OCI-LY1 (cell line): Measurements from ENCODE around the gene YIF1A.
"Not testable (repeated sequence)": the region's sequence is repeated elsewhere in the genome, so short reads cannot be mapped to it uniquely, and the experiment has no call there.

ENCODE experiments used
- H2AFZ ChIP-seq: fragments of 200-600 bp; sonication (generic), shearing (Covaris generic); 2 replicates; pipeline ENCODE4 v1.6.0; 2014; ENCODE audit warnings: antibody characterized with exemption, mild to moderate bottlenecking, low read length
- H3F3A ChIP-seq: fragments of 200-600 bp; sonication (generic), shearing (Covaris generic); 2 replicates; pipeline ENCODE4 v1.6.0; 2014; ENCODE audit warnings: mild to moderate bottlenecking, antibody characterized with exemption, low read length, moderate library complexity; ENCODE audit not compliant: insufficient read depth
- H3K27ac ChIP-seq: fragments of 200-600 bp; sonication (generic); 2 replicates; pipeline ENCODE4 v1.5.1; 2014; ENCODE audit warnings: low read length, mixed run types, mild to moderate bottlenecking, low read depth; ENCODE audit not compliant: poor library complexity, severe bottlenecking
- H3K27me3 ChIP-seq: fragments of 200-600 bp; sonication (generic); 2 replicates; pipeline ENCODE4 v1.6.0; 2014; ENCODE audit warnings: antibody characterized with exemption, mild to moderate bottlenecking, low read length, moderate library complexity; ENCODE audit not compliant: insufficient read depth
- H3K36me3 ChIP-seq: fragments of 200-600 bp; sonication (generic); 2 replicates; pipeline ENCODE4 v1.6.1; 2014; ENCODE audit warnings: mild to moderate bottlenecking, antibody characterized with exemption, low read length, moderate library complexity, mixed read lengths; ENCODE audit not compliant: insufficient read depth
- H3K4me1 ChIP-seq: fragments of 200-600 bp; sonication (generic); 2 replicates; pipeline ENCODE4 v1.5.1; 2014; ENCODE audit warnings: mild to moderate bottlenecking, low read length, moderate library complexity; ENCODE audit not compliant: insufficient read depth, severe bottlenecking
- H3K4me2 ChIP-seq: fragments of 200-600 bp; sonication (generic), shearing (Covaris generic); 2 replicates; pipeline ENCODE4 v1.6.1; 2014; ENCODE audit warnings: low read length
- H3K4me3 ChIP-seq: fragments of 200-600 bp; sonication (generic); 2 replicates; pipeline ENCODE4 v1.5.1; 2014; ENCODE audit warnings: low read length, low read depth, mild to moderate bottlenecking, mixed read lengths; ENCODE audit not compliant: poor library complexity, severe bottlenecking
- H3K79me2 ChIP-seq: fragments of 200-600 bp; shearing (Covaris generic); 2 replicates; pipeline ENCODE4 v1.6.1; 2016; ENCODE audit warnings: mixed run types, low read length, mixed read lengths; ENCODE audit not compliant: insufficient read depth
- H3K9ac ChIP-seq: fragments of 200-600 bp; sonication (generic), shearing (Covaris generic); 2 replicates; pipeline ENCODE4 v1.6.1; 2014; ENCODE audit warnings: mild to moderate bottlenecking, low read length, mixed read lengths
- H3K9me2 ChIP-seq: fragments of 200-600 bp; sonication (generic), shearing (Covaris generic); 2 replicates; pipeline ENCODE4 v1.6.1; 2014; ENCODE audit warnings: low read depth, mild to moderate bottlenecking, low read length, mixed read lengths
- H3K9me3 ChIP-seq: fragments of 200-600 bp; shearing (Covaris generic); 2 replicates; pipeline ENCODE4 v1.6.1; 2014; ENCODE audit warnings: low read length, mixed read lengths
- H4K20me1 ChIP-seq: fragments of 200-600 bp; sonication (generic), shearing (Covaris generic); 2 replicates; pipeline ENCODE4 v1.6.0; 2016; ENCODE audit warnings: mild to moderate bottlenecking, low read length; ENCODE audit not compliant: insufficient read depth
- CTCF ChIP-seq: fragments of 200-600 bp; sonication (generic), shearing (Covaris generic); IDR thresholded peaks from 2 replicates; pipeline ENCODE4 v1.5.1; 2017; ENCODE audit warnings: mild to moderate bottlenecking, antibody characterized with exemption, low read length, moderate library complexity, mixed read lengths
- EZH2 ChIP-seq: fragments of 200-600 bp; sonication (generic), shearing (Covaris generic); IDR thresholded peaks from 2 replicates; pipeline ENCODE4 v1.8.0; 2017; ENCODE audit warnings: borderline replicate concordance, mixed run types, mild to moderate bottlenecking, antibody characterized with exemption, low read length, moderate library complexity, mixed read lengths

Gene YIF1A

DNA sequence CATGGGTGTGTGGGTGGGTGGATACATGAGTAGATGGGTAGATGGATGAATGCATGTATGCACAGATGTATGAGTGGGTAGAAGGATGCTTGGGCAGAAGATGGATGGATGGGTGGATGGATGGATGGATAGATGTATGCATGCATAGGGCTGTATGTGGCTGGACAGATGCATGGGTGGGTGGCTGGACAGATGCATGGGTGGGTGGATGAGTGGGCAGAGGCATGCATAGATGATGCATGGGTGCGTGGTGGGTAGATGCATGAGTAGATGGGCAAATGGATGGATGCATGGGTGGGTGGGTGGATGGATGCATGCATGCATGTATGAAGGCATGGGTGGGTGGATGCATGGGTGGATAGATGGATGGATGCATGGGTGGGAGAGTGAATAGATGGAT, 34.7 kb upstream of the YIF1A start:
- Histone ChIP-seq H3K27me3 (no peaks in the 10 kb centered on the region), H2AFZ (no peak overlapping the region), H3K27ac (no peak overlapping the region), H3K4me2 (no peak overlapping the region), H3K9me2 (no peaks in the 10 kb centered on the region), H3K9ac (no peak overlapping the region), H3K79me2 (no peaks in the 10 kb centered on the region), H3K9me3 (no peaks in the 10 kb centered on the region), H3K36me3 (no peaks in the 10 kb centered on the region), H3K4me1 (peaks cover 32% of the 10 kb centered on the region), H3F3A (no peaks in the 10 kb centered on the region), H3K4me3 (no peak overlapping the region), H4K20me1 (no peaks in the 10 kb centered on the region)
- no peak for TF ChIP-seq EZH2
- TF ChIP-seq CTCF: no peak

DNA sequence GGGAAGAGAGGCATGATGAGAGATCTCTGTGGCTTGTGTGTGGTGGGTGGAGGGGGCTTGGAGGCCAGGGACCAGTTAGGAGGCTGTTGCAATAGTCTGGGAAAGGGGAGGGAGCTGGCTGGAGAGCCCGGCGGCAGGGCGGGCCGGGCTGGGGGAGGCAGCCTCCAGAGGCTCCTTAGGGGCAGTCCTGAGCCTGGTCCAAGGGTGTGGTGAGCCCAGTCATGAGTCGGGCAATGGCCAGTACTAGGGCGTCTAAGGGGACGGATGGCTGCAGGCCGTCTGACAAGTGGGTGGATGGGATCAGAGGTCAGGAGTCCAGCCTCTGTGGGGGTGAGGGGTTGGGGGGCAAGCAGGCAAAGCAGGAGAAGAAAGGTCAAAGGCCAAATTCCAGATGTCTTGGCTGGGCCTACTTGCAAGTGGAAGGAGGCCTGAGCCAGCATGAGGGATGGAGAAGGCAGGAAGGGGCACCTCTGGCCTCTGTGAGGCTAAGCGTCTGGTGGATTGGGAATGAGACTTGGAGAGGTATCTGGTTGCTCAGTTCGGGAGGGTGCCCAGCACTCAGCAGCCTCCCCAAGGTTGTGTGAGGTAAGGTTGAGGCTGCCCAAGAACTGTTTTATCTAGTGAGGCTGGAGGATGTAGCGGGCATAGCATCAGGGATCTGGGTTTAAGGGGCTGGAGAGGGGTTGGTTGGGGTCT, 33.9 kb upstream of the YIF1A start:
- Histone ChIP-seq H3K79me2 (no peaks in the 10 kb centered on the region), H3K27me3 (no peaks in the 10 kb centered on the region), H3K4me3 (no peak overlapping the region), H3F3A (no peaks in the 10 kb centered on the region), H2AFZ (no peak overlapping the region), H3K9ac (no peak overlapping the region), H3K9me2 (no peaks in the 10 kb centered on the region), H3K36me3 (no peaks in the 10 kb centered on the region), H3K27ac (no peak overlapping the region), H3K9me3 (no peaks in the 10 kb centered on the region), H4K20me1 (no peaks in the 10 kb centered on the region), H3K4me1 (peaks cover 32% of the 10 kb centered on the region), H3K4me2 (no peak overlapping the region)
- no peak for TF ChIP-seq EZH2
- no peak for TF ChIP-seq CTCF

- Histone ChIP-seq H3F3A (no peaks in the 10 kb centered on the region), H3K27ac (no peak overlapping the region), H3K4me2 (no peak overlapping the region), H3K4me1 (peaks cover 42% of the 10 kb centered on the region), H3K4me3 (no peak overlapping the region), H3K36me3 (no peaks in the 10 kb centered on the region), H2AFZ (no peak overlapping the region), H3K9ac (no peak overlapping the region), H4K20me1 (no peaks in the 10 kb centered on the region), H3K9me3 (no peaks in the 10 kb centered on the region), H3K9me2 (no peaks in the 10 kb centered on the region), H3K79me2 (no peaks in the 10 kb centered on the region), H3K27me3 (no peaks in the 10 kb centered on the region)
- TF ChIP-seq CTCF (no peak), EZH2 (no peak)
Measured at GRCh38 chr11:66321606-66322005, 32.7 kb upstream of the YIF1A start.

GRCh38 chr11:66320748-66321147, 31.8 kb upstream of the YIF1A start:
- not testable (repeated sequence) for H3K4me2 ChIP-seq, H3K79me2 ChIP-seq, H3K9ac ChIP-seq, H3K4me3 ChIP-seq, H3K36me3 ChIP-seq, H3K9me3 ChIP-seq, H3F3A ChIP-seq, H2AFZ ChIP-seq, H3K27ac ChIP-seq, H4K20me1 ChIP-seq, H3K27me3 ChIP-seq, H3K9me2 ChIP-seq
- peaks cover 42% of the 10 kb centered on the region for H3K4me1 ChIP-seq

DNA sequence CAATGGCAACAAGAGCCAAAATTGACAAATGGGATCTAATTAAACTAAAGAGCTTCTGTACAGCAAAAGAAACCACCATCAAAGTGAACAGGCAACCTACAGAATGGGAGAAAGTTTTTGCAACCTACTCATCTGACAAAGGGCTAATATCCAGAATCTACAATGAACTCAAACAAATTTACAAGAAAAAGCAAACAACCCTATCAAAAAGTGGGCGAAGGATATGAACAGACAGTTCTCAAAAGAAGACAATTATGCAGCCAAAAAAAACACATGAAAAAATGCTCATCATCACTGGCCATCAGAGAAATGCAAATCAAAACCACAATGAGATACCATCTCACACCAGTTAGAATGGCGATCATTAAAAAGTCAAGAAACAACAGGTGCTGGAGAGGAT, 31.3 kb upstream of the YIF1A start:
- not testable (repeated sequence) for H3K4me2 ChIP-seq, H3K9me3 ChIP-seq, H3K4me3 ChIP-seq, H3F3A ChIP-seq, H3K9ac ChIP-seq, H3K9me2 ChIP-seq, H3K36me3 ChIP-seq, H4K20me1 ChIP-seq, H2AFZ ChIP-seq, H3K79me2 ChIP-seq, H3K27me3 ChIP-seq, H3K27ac ChIP-seq
- peaks cover 37% of the 10 kb centered on the region for H3K4me1 ChIP-seq
